HG03060 (cell line): ENCODE measurements around the gene GPHA2.
A peak's percentile ranks its signal among the peaks of the same experiment; 100 is the strongest.

Experiments
- ATAC-seq: cut with Tn5 transposase; IDR thresholded peaks from one replicate; pipeline ENCODE4 v1.9.1; 2021; ENCODE audit warnings: low read depth, moderate number of reproducible peaks; ENCODE audit not compliant: unreplicated experiment

The GPHA2 gene

GRCh38 chr11:64911689-64912088, 24.0 kb downstream of the GPHA2 start:
- ATAC-seq = no peak

- no peak for ATAC-seq
Measured at GRCh38 chr11:64911142-64911541, 24.6 kb downstream of the GPHA2 start.

GRCh38 chr11:64910451-64911093, 25.1 kb downstream of the GPHA2 start:
- no peak for ATAC-seq

- no peak for ATAC-seq
Measured at GRCh38 chr11:64909653-64910343, 25.9 kb downstream of the GPHA2 start.

- ATAC-seq = no peak
Measured at GRCh38 chr11:64908766-64909165, 26.9 kb downstream of the GPHA2 start.

- ATAC-seq = no peak
Measured at GRCh38 chr11:64906314-64906635, 29.4 kb downstream of the GPHA2 start.

- ATAC-seq = no peak
Measured at GRCh38 chr11:64905516-64906313, 30.0 kb downstream of the GPHA2 start.

- no peak for ATAC-seq
Measured at GRCh38 chr11:64903291-64903833, 32.3 kb downstream of the GPHA2 start.

- ATAC-seq = no peak
Measured at GRCh38 chr11:64902102-64902900, 33.4 kb downstream of the GPHA2 start.

- ATAC-seq = no peak
Measured at GRCh38 chr11:64900774-64901173, 34.9 kb downstream of the GPHA2 start.

GRCh38 chr11:64900263-64900678, 35.4 kb downstream of the GPHA2 start:
- ATAC-seq = no peak

- no peak for ATAC-seq
Measured at GRCh38 chr11:64898541-64898940, 37.2 kb downstream of the GPHA2 start.

- no peak for ATAC-seq
Measured at GRCh38 chr11:64898076-64898445, 37.6 kb downstream of the GPHA2 start.

- ATAC-seq = no peak
Measured at GRCh38 chr11:64897381-64898075, 38.2 kb downstream of the GPHA2 start.

GRCh38 chr11:64896448-64897022, 39.2 kb downstream of the GPHA2 start:
- ATAC-seq = no peak

- ATAC-seq = no peak
Measured at GRCh38 chr11:64894812-64895452, 40.8 kb downstream of the GPHA2 start.

GRCh38 chr11:64894070-64894811, 41.5 kb downstream of the GPHA2 start:
- ATAC-seq = peak; percentile 61
